Measurements from ENCODE around the gene SLC9A9. TPM values are rescaled to one million over a fixed set of nuclear protein-coding genes. Genes with fewer than 3 reads are reported as not detected.
A peak's percentile ranks its signal among the peaks of the same experiment; 100 is the strongest.

Gene SLC9A9
- total RNA-seq, 2 experiments from 2014 or later: 12.2 TPM

DNA sequence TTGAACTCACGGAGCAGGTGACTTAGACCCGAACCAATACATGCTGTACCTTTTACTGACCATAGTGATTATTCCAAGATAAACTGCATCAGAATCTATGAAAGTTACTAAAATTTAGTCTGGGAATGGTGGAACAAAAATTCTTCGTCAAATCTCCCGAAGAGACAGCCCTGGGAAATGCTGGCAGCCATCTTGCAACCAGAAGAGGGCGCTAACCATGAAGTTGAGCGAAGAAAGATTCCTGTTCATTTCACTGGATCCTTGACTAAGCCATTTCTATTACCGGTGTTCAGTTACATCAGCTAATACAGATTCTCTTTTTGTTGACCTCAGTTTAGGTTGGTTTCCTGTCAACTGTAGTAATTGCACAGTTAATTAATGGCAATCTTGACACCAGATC lies 199.6 kb downstream of the SLC9A9 start:
- intact Hi-C loops (cut with DNase I, micrococcal nuclease): loop anchor here in 1 of 2 experiments (10.0 kb wide), 1 partner anchor 524 kb away; no protein-coding TSS in a partner anchor
- no peak overlapping the region for H3K27ac Mint-ChIP-seq
- H3K36me3 ChIP-seq (ENCODE audit: insufficient read depth, low read length): peaks cover 25% of the 10 kb centered on the region
- DNase-seq (no peak), ATAC-seq (ENCODE audit: poor library complexity) (no peak)
- H3K9me3 ChIP-seq (ENCODE audit: control insufficient read depth in 1 of 2, insufficient read depth in 1 of 2, low read length in 2 of 2): no peaks in the 10 kb centered on the region
- H3K4me1 ChIP-seq (ENCODE audit: insufficient read depth, low read length): no peaks in the 10 kb centered on the region
- ChIA-PET CTCF (no interaction called here), POLR2A (no interaction called here)
- H3K27me3 Mint-ChIP-seq: no peaks in the 10 kb centered on the region
- H3K27ac ChIP-seq (ENCODE audit: low read depth in 1 of 2, low read length in 2 of 2): no peak overlapping the region
- H3K4me3 ChIP-seq (ENCODE audit: low read length): no peak overlapping the region
- H3K4me1 Mint-ChIP-seq (ENCODE audit: low read depth): no peaks in the 10 kb centered on the region
- H3K9me3 Mint-ChIP-seq: no peaks in the 10 kb centered on the region
- H3K27me3 ChIP-seq (ENCODE audit: control insufficient read depth in 1 of 2, insufficient read depth in 2 of 2, low read length in 2 of 2): no peaks in the 10 kb centered on the region
- no peak overlapping the region for H3K4me3 Mint-ChIP-seq
- TF ChIP-seq, protein P1, sequence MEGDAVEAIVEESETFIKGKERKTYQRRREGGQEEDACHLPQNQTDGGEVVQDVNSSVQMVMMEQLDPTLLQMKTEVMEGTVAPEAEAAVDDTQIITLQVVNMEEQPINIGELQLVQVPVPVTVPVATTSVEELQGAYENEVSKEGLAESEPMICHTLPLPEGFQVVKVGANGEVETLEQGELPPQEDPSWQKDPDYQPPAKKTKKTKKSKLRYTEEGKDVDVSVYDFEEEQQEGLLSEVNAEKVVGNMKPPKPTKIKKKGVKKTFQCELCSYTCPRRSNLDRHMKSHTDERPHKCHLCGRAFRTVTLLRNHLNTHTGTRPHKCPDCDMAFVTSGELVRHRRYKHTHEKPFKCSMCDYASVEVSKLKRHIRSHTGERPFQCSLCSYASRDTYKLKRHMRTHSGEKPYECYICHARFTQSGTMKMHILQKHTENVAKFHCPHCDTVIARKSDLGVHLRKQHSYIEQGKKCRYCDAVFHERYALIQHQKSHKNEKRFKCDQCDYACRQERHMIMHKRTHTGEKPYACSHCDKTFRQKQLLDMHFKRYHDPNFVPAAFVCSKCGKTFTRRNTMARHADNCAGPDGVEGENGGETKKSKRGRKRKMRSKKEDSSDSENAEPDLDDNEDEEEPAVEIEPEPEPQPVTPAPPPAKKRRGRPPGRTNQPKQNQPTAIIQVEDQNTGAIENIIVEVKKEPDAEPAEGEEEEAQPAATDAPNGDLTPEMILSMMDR (IDR thresholded peaks at IDR 0.05): peak; percentile 13
- peaks cover 45% of the 10 kb centered on the region for H3K36me3 Mint-ChIP-seq (ENCODE audit: low read depth)

GRCh38 chr3:143648218-143648617 lies 200.1 kb downstream of the SLC9A9 start:
- TF ChIP-seq, protein P1 (IDR thresholded peaks at IDR 0.05): no peak
- H3K27me3 ChIP-seq (ENCODE audit: control insufficient read depth in 1 of 2, insufficient read depth in 2 of 2, low read length in 2 of 2): no peaks in the 10 kb centered on the region
- H3K27ac ChIP-seq (ENCODE audit: low read depth in 1 of 2, low read length in 2 of 2): no peak overlapping the region
- Mint-ChIP-seq H3K4me1 (ENCODE audit: low read depth) (no peaks in the 10 kb centered on the region), H3K27ac (no peak overlapping the region), H3K27me3 (no peaks in the 10 kb centered on the region), H3K4me3 (no peak overlapping the region), H3K9me3 (no peaks in the 10 kb centered on the region), H3K36me3 (ENCODE audit: low read depth) (peaks cover 40% of the 10 kb centered on the region)
- no peaks in the 10 kb centered on the region for H3K9me3 ChIP-seq (ENCODE audit: control insufficient read depth in 1 of 2, insufficient read depth in 1 of 2, low read length in 2 of 2)
- ChIA-PET POLR2A (no interaction called here), CTCF (no interaction called here)
- H3K36me3 ChIP-seq (ENCODE audit: insufficient read depth, low read length): peaks cover 25% of the 10 kb centered on the region
- intact Hi-C loops (cut with DNase I, micrococcal nuclease): loop anchor here in 1 of 2 experiments (10.0 kb wide), 1 partner anchor 523 kb away; no protein-coding TSS in a partner anchor
- ATAC-seq (ENCODE audit: poor library complexity) (no peak), DNase-seq (no peak)
- no peak overlapping the region for H3K4me3 ChIP-seq (ENCODE audit: low read length)
- H3K4me1 ChIP-seq (ENCODE audit: insufficient read depth, low read length): no peaks in the 10 kb centered on the region

GRCh38 chr3:143644370-143645089 lies 203.7 kb downstream of the SLC9A9 start:
- Mint-ChIP-seq H3K27ac (no peak overlapping the region), H3K4me1 (ENCODE audit: low read depth) (no peaks in the 10 kb centered on the region), H3K4me3 (no peak overlapping the region), H3K27me3 (no peaks in the 10 kb centered on the region), H3K9me3 (peaks cover 5% of the 10 kb centered on the region), H3K36me3 (ENCODE audit: low read depth) (peaks cover 31% of the 10 kb centered on the region)
- DNase-seq (peak in 3 of 14 experiments; percentile 28 to 33 (median 30)), ATAC-seq (ENCODE audit: poor library complexity) (no peak)
- Histone ChIP-seq H3K36me3 (ENCODE audit: insufficient read depth, low read length) (no peaks in the 10 kb centered on the region), H3K4me3 (ENCODE audit: low read length) (no peak overlapping the region), H3K27me3 (ENCODE audit: control insufficient read depth in 1 of 2, insufficient read depth in 2 of 2, low read length in 2 of 2) (no peaks in the 10 kb centered on the region), H3K27ac (ENCODE audit: low read depth in 1 of 2, low read length in 2 of 2) (no peak overlapping the region), H3K4me1 (ENCODE audit: insufficient read depth, low read length) (no peaks in the 10 kb centered on the region), H3K9me3 (ENCODE audit: control insufficient read depth in 1 of 2, insufficient read depth in 1 of 2, low read length in 2 of 2) (peaks cover 0 to 13% of the 10 kb centered on the region in 2 experiments)
- intact Hi-C loops (cut with DNase I, micrococcal nuclease): loop anchor here (1.0 to 10.0 kb wide), 2 partner anchors 520 to 523 kb away; no protein-coding TSS in a partner anchor
- POLR2A ChIA-PET: no interaction called here
- CTCF ChIA-PET: no interaction called here
- TF ChIP-seq, protein P1 (IDR thresholded peaks at IDR 0.05): no peak

Measured in CD4-positive, alpha-beta T cell (primary cell).